NCI-H2081 treated with DMSO at 0.1 percent for 48 hours (cell line): ENCODE results near the gene CPNE4.

Experiments
- DNase-seq: peaks from one replicate; lab custom pipeline; 2025; lab: John Stamatoyannopoulos, UW

CPNE4 gene

GRCh38 chr3:131796558-131797198 lies 238.1 kb downstream of the CPNE4 start:
- DNase-seq: no peak

GRCh38 chr3:131796111-131796510 lies 238.7 kb downstream of the CPNE4 start:
- no peak for DNase-seq

GRCh38 chr3:131795390-131796090 lies 239.3 kb downstream of the CPNE4 start:
- no peak for DNase-seq

- DNase-seq: no peak
Measured at GRCh38 chr3:131794766-131795388, 239.9 kb downstream of the CPNE4 start.

- no peak for DNase-seq
Measured at GRCh38 chr3:131793870-131794269, 240.9 kb downstream of the CPNE4 start.

- no peak for DNase-seq
Measured at GRCh38 chr3:131789188-131789587, 245.6 kb downstream of the CPNE4 start.

GRCh38 chr3:131786386-131786785 lies 248.4 kb downstream of the CPNE4 start:
- no peak for DNase-seq

- no peak for DNase-seq
Measured at GRCh38 chr3:131782751-131783150, 252.1 kb downstream of the CPNE4 start.

GRCh38 chr3:131778526-131778925 lies 256.3 kb downstream of the CPNE4 start:
- DNase-seq: no peak

- no peak for DNase-seq
Measured at GRCh38 chr3:131775650-131776049, 259.2 kb downstream of the CPNE4 start.

- DNase-seq: no peak
Measured at GRCh38 chr3:131772269-131773026, 262.4 kb downstream of the CPNE4 start.

- DNase-seq: no peak
Measured at GRCh38 chr3:131762981-131763564, 271.7 kb downstream of the CPNE4 start.

GRCh38 chr3:131756405-131756804 lies 278.4 kb downstream of the CPNE4 start:
- DNase-seq: no peak

- no peak for DNase-seq
Measured at GRCh38 chr3:131755380-131755779, 279.4 kb downstream of the CPNE4 start.

- DNase-seq: no peak
Measured at GRCh38 chr3:131750256-131750655, 284.6 kb downstream of the CPNE4 start.

- no peak for DNase-seq
Measured at GRCh38 chr3:131749826-131750225, 285.0 kb downstream of the CPNE4 start.

GRCh38 chr3:131747466-131747865 lies 287.3 kb downstream of the CPNE4 start:
- no peak for DNase-seq

- DNase-seq: no peak
Measured at GRCh38 chr3:131744765-131745164, 290.0 kb downstream of the CPNE4 start.

GRCh38 chr3:131743126-131743525 lies 291.7 kb downstream of the CPNE4 start:
- DNase-seq: no peak

- no peak for DNase-seq
Measured at GRCh38 chr3:131739211-131739610, 295.6 kb downstream of the CPNE4 start.

GRCh38 chr3:131738095-131738494 lies 296.7 kb downstream of the CPNE4 start:
- DNase-seq: no peak

- no peak for DNase-seq
Measured at GRCh38 chr3:131735544-131735943, 299.3 kb downstream of the CPNE4 start.
